Adrenal gland (tissue), 12 donors: ENCODE data around the gene CCDC80. TPM values are rescaled to one million over a fixed set of nuclear protein-coding genes. Genes with fewer than 3 reads are reported as not detected.

Source experiments
- DNase-seq, 7 donors: peaks; one replicate each; pipeline ENCODE4 v3.0.0-alpha.2; 2019 to 2020
- H3K27ac ChIP-seq, 5 donors: fragments of 200-600 bp; sonication (generic) in 4 of 5; 1 replicate in 3 of 5; 2 replicates in 2 of 5; pipeline versions ENCODE4 v1.5.1 to v1.8.0; 2016 to 2020; ENCODE audit warnings: mild to moderate bottlenecking in 1 of 5
- H3K27me3 ChIP-seq: fragments of 200-600 bp; 2 replicates; pipeline ENCODE4 v1.8.0; 2021
- H3K36me3 ChIP-seq, 2 donors: fragments of 200-600 bp; replicated peaks in 1 of 2; 1 replicate in 1 of 2; 2 replicates in 1 of 2; pipeline versions ENCODE4 v1.5.1 to v1.8.0; 2018 to 2022
- H3K4me1 ChIP-seq, 2 donors: fragments of 200-600 bp; replicated peaks in 1 of 2; 1 replicate in 1 of 2; 2 replicates in 1 of 2; pipeline versions ENCODE4 v1.5.1 to v1.8.0; 2018 to 2021
- H3K4me3 ChIP-seq, 4 donors: fragments of 200-600 bp; sonication (generic) in 3 of 4; one replicate each; pipeline ENCODE4 v1.5.1; 2016 to 2018
- H3K9me3 ChIP-seq, 3 donors: fragments of 200-600 bp; sonication (generic) in 1 of 3; replicated peaks in 1 of 3; 1 replicate in 2 of 3; 2 replicates in 1 of 3; pipeline versions ENCODE4 v1.5.1 to v1.8.0; 2016 to 2021
- POLR2A ChIP-seq, 2 donors: fragments of 450-650 bp; IDR thresholded peaks; one replicate each; pipeline ENCODE4 v1.6.1; 2017; ENCODE audit warnings: antibody characterized with exemption in 2 of 2, mild to moderate bottlenecking in 2 of 2, moderate library complexity in 1 of 2
- WGBS, 4 donors: extraction: QIAGEN DNeasy Blood & Tissue Kit in 2 of 4; methylation state at CpG; one replicate each; pipeline versions ENCODE4 v1.1.5 to v1.1.7; 2013 to 2017; 5-methylcytosine and 5-hydroxymethylcytosine counted together
- intact Hi-C, 2 donors: fragments of 100-400 bp; cut with DNase I; formaldehyde crosslinking; loops; one replicate each; pipeline versions ENCODE4 v1.14.1 to v1.15.0; 2022 to 2023
- polyA plus RNA-seq, 3 donors: library from polyadenylated mRNA; stranded (reverse); fragments of 200-250 nt in 2 of 3; fragments of 350-450 nt in 1 of 3; fragmentation: Illumina TruSeq in 1 of 3; extraction: RNeasy Lipid Tissue Mini Kit (QIAGEN cat#74804) in 1 of 3; gene quantifications; one replicate each; pipeline ENCODE4 v1.2.3, GENCODE V29; 2013 to 2014
- total RNA-seq, 9 donors: library from RNA; depleted of rRNA in 4 of 9; stranded (reverse); fragments of >200 nt in 4 of 9; fragments of 120-200 nt in 1 of 9; fragmentation: NEBNext Ultra II Directional in 1 of 9; extraction: Animal tissue kit (Norgen Biotek cat#: 25700) in 1 of 9; gene quantifications; one replicate each; pipeline versions ENCODE4 v1.1.0 to v1.2.4, GENCODE V29; 2013 to 2023
- TF ChIP-seq, protein P1 (sequence below), 6 experiments: fragments of 450-650 bp in 4 of 6; fragments of 200-600 bp in 2 of 6; sonication (generic) in 1 of 6; IDR thresholded peaks; 1 replicate in 5 of 6; 2 replicates in 1 of 6; pipeline versions ENCODE4 v1.5.1 to v1.8.0; 2016 to 2021; ENCODE audit warnings: antibody characterized with exemption in 6 of 6, mild to moderate bottlenecking in 2 of 6, moderate library complexity in 1 of 6
- donor health status: healthy with polysubstance abuse.
- donor health status: Bipolar disorder and iron deficiency.
- donor health status: DM: yes; HTN: yes; CAD: no.
- donor health status: DM: no; HTN: no; CAD: no.
- donor health status: DM: no; HTN: no; CAD: no.
- donor health status: DM: yes; HTN: yes; CAD: no.

The CCDC80 gene
- total and polyA plus RNA-seq, 12 donors: 5.7 to 65.3 (median 17.9) TPM

DNA sequence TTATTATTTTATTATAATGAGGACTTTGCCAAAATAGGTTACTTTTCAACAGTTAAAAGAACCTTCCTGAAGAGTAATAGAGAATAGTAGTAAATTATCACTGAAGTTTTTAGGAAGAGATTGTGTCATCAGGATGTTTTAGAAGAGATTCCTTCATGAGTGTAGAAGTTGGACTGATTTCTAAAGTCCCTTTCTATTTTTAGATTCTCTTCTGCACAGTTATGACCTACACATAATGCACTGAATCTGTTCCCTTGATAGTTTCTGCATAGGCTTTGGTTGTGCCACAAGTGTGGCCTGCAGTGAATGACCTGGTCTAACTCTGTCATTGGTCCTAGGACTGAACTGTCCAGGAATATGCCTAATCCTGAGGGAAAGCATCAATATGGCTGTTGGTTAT, 55.2 kb downstream of the CCDC80 start:
- Histone ChIP-seq H3K4me1 (no peaks in the 10 kb centered on the region), H3K4me3 (no peak overlapping the region), H3K27ac (no peak overlapping the region), H3K9me3 (no peaks in the 10 kb centered on the region), H3K36me3 (peaks cover 0 to 37% of the 10 kb centered on the region in 2 donors), H3K27me3 (no peaks in the 10 kb centered on the region)
- DNase-seq: no peak
- intact Hi-C loops: loop anchor here in 1 of 2 donors (10.0 kb wide), 1 partner anchor 59 kb away; the partner anchor contains the start of gene CCDC80
- no peak for TF ChIP-seq POLR2A (IDR thresholded peaks at IDR 0.05)
- TF ChIP-seq, protein P1, sequence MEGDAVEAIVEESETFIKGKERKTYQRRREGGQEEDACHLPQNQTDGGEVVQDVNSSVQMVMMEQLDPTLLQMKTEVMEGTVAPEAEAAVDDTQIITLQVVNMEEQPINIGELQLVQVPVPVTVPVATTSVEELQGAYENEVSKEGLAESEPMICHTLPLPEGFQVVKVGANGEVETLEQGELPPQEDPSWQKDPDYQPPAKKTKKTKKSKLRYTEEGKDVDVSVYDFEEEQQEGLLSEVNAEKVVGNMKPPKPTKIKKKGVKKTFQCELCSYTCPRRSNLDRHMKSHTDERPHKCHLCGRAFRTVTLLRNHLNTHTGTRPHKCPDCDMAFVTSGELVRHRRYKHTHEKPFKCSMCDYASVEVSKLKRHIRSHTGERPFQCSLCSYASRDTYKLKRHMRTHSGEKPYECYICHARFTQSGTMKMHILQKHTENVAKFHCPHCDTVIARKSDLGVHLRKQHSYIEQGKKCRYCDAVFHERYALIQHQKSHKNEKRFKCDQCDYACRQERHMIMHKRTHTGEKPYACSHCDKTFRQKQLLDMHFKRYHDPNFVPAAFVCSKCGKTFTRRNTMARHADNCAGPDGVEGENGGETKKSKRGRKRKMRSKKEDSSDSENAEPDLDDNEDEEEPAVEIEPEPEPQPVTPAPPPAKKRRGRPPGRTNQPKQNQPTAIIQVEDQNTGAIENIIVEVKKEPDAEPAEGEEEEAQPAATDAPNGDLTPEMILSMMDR (IDR thresholded peaks at IDR 0.05): no peak

DNA sequence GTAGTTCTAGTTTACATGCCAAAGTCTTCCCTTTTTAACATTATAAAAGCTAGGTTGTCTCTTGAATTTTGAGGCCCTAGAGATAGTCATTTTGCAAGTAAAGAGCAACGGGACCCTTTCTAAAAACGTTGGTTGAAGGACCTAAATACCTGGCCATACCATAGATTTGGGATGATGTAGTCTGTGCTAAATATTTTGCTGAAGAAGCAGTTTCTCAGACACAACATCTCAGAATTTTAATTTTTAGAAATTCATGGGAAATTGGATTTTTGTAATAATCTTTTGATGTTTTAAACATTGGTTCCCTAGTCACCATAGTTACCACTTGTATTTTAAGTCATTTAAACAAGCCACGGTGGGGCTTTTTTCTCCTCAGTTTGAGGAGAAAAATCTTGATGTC, 57.8 kb downstream of the CCDC80 start:
- Histone ChIP-seq H3K9me3 (no peaks in the 10 kb centered on the region), H3K4me3 (no peak overlapping the region), H3K27ac (no peak overlapping the region), H3K4me1 (no peaks in the 10 kb centered on the region), H3K36me3 (peaks cover 0 to 39% of the 10 kb centered on the region in 2 donors), H3K27me3 (no peaks in the 10 kb centered on the region)
- no peak for DNase-seq
- intact Hi-C loops: loop anchor here in 1 of 2 donors (10.0 kb wide), 1 partner anchor 62 kb away; the partner anchor contains the start of gene CCDC80
- WGBS, 4 donors: 66 to 84% (median 81%) methylated on average over 3 of the region's 3 CpGs
- TF ChIP-seq POLR2A (IDR thresholded peaks at IDR 0.05): no peak

DNA sequence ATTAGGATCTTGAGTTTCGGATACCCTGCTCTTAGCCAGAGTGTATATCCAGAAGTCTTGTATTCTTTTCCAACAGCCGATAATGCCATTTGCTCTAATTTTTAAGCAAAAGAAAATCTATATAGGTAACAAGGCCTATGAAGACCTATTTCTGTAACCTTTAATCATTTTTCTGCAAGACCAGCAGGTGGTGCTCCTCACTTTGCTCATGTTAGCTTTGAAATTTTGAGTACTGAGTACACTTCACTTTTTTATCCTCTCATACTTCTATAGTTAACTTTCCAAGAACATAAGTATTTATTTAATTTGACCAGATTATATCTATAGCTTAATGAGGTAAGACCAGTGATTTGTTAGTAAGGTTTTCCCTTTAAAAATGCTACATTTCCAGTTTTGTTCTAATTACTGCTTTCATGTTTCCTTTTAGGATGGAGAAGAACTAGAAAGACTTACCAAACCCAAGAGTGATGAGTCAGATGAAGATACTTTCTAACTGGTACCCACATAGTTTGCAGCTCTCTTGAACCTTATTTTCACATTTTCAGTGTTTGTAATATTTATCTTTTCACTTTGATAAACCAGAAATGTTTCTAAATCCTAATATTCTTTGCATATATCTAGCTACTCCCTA, 58.6 kb downstream of the CCDC80 start:
- Histone ChIP-seq H3K9me3 (no peaks in the 10 kb centered on the region), H3K27ac (no peak overlapping the region), H3K27me3 (no peaks in the 10 kb centered on the region), H3K4me1 (no peaks in the 10 kb centered on the region), H3K36me3 (peaks cover 0 to 39% of the 10 kb centered on the region in 2 donors), H3K4me3 (no peak overlapping the region)
- TF ChIP-seq, protein P1 (IDR thresholded peaks at IDR 0.05): peak; percentile 43 to 69 (median 52)
- TF ChIP-seq POLR2A (IDR thresholded peaks at IDR 0.05): no peak
- 57 to 73% (median 64%) methylated on average over 2 of the region's 2 CpGs for WGBS, 4 donors
- peak in 3 of 7 donors; percentile 20 to 30 (median 26) for DNase-seq
- intact Hi-C loops: loop anchor here in 1 of 2 donors (10.0 kb wide), 1 partner anchor 62 kb away; the partner anchor contains the start of gene CCDC80

DNA sequence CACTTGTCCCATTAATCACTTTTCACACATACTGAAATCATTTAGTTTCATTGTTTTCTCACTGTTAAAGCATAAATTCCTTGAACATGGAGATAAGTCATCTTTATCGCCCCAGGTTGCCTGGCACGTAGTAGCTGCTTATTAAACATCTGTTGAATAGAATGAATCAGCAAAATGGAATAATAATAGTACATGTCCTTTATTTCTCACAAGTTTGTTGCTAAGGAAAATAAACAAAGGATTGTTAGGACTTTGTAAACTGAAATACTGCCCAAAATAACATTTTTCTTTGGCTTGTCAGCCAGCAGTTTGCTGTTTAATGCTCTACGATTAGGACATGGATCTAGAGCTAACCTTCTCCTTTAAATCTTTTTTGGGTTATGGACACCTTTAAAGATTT, 61.2 kb downstream of the CCDC80 start:
- Histone ChIP-seq H3K36me3 (peaks cover 0 to 27% of the 10 kb centered on the region in 2 donors), H3K27me3 (no peaks in the 10 kb centered on the region), H3K4me1 (no peaks in the 10 kb centered on the region), H3K27ac (no peak overlapping the region), H3K4me3 (no peak overlapping the region), H3K9me3 (no peaks in the 10 kb centered on the region)
- WGBS, 4 donors: 81 to 92% (median 84%) methylated on average over 3 of the region's 3 CpGs
- no peak for TF ChIP-seq POLR2A (IDR thresholded peaks at IDR 0.05)
- TF ChIP-seq, protein P1 (IDR thresholded peaks at IDR 0.05): no peak
- intact Hi-C loops: loop anchor here in 1 of 2 donors (10.0 kb wide), 1 partner anchor 65 kb away; the partner anchor contains the start of gene CCDC80
- DNase-seq: no peak

DNA sequence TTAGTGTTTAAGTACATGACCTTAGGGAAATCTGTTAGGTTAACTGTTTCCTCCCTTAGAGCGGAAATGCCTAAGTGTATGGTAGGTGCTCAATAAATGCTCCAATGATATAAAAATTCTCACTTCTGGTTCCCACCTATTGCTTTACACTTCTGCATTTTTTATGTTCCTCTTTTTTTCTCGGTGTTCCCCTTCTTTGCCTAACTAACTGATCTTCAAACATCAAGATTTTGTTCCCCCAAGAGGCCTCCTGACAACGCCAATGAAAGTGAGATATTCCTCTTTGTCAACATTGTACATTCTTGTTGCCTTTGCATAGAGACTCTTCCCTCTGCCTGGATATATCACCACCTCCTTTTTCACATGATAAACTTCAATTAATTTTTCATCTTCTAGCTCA, 61.7 kb downstream of the CCDC80 start:
- Histone ChIP-seq H3K27ac (no peak overlapping the region), H3K4me3 (no peak overlapping the region), H3K9me3 (no peaks in the 10 kb centered on the region), H3K4me1 (no peaks in the 10 kb centered on the region), H3K27me3 (no peaks in the 10 kb centered on the region), H3K36me3 (peaks cover 0 to 24% of the 10 kb centered on the region in 2 donors)
- TF ChIP-seq, protein P1 (IDR thresholded peaks at IDR 0.05): no peak
- WGBS, 4 donors: 86 to 88% (median 86%) methylated on average over 3 of the region's 3 CpGs
- DNase-seq: no peak
- intact Hi-C loops: no loop called here
